Heart left ventricle (tissue), 13 donors: ENCODE measurements around the gene PREB.

Source experiments
- CTCF ChIP-seq, 12 donors: fragments of 200-600 bp; sonication (generic) in 4 of 12; IDR thresholded peaks; one replicate each; pipeline versions ENCODE4 v1.5.0 to v1.8.0; 2018 to 2022; ENCODE audit warnings: antibody characterized with exemption in 12 of 12, mild to moderate bottlenecking in 5 of 12
- POLR2A ChIP-seq, 2 donors: fragments of 450-650 bp; IDR thresholded peaks; one replicate each; pipeline ENCODE4 v1.6.1; 2017; ENCODE audit warnings: antibody characterized with exemption in 2 of 2, mild to moderate bottlenecking in 2 of 2, moderate library complexity in 2 of 2
- donor health status: ischemic (EF 13 %, LVEDD 7.1; RV severe dilation, severe dysfunction).
- donor health status: DM: no; HTN: yes; CAD: no.
- donor health status: DM: no; HTN: no; CAD: no.
- donor health status: ischemic (EF 25% LVEDD 6.9; RV normal size, moderate dysfunction).
- donor health status: ischemic (EF 25% LVEDD 5.7; RV mildly dilated, moderate dysfunction).
- donor health status: ischemic (EF 35%, LVEDD 5.7; RV mildly dilated, moderate dysfunction).
- donor health status: nonischemic (EF 11% LVEDD 7.7; RV severe dilation, severe dysfunction).
- donor health status: DM: yes; HTN: yes; CAD: no.
- donor health status: PGD.
- donor health status: ischemic (EF 29% LVEDD 5.4; RV normal size, mild dysfunction).
- donor health status: nonischemic (EF 23%, LVEDD 6.1; RV moderate dilation, normal function).

GRCh38 chr2:27174638-27175037 is 40.2 kb upstream of the PREB start:
- TF ChIP-seq CTCF (IDR thresholded peaks at IDR 0.05) (no peak), POLR2A (IDR thresholded peaks at IDR 0.05) (no peak)
